Colonic mucosa (tissue), 4 donors: ENCODE measurements around the gene KCNA3. TPM values are rescaled to one million over a fixed set of nuclear protein-coding genes. Genes with fewer than 3 reads are reported as not detected.

Experiments used
- DNase-seq: peaks from one replicate; pipeline ENCODE4 v3.0.0-alpha.2; 2020
- H3K27ac ChIP-seq: fragments of 200-600 bp; one replicate; pipeline ENCODE4 v1.8.0; 2021
- H3K27me3 ChIP-seq: fragments of 200-600 bp; one replicate; pipeline ENCODE4 v1.8.0; 2021
- H3K36me3 ChIP-seq: fragments of 200-600 bp; one replicate; pipeline ENCODE4 v1.8.0; 2021
- H3K4me1 ChIP-seq: fragments of 200-600 bp; one replicate; pipeline ENCODE4 v1.8.0; 2021; ENCODE audit warnings: mild to moderate bottlenecking
- H3K4me3 ChIP-seq: fragments of 200-600 bp; one replicate; pipeline ENCODE4 v1.8.0; 2021
- H3K9ac ChIP-seq, 2 donors: one replicate each; pipeline ENCODE4 v1.7.0; 2013; ENCODE audit warnings: control low read depth in 2 of 2, low read depth in 2 of 2, low read length in 2 of 2
- H3K9me3 ChIP-seq: fragments of 200-600 bp; one replicate; pipeline ENCODE4 v1.8.0; 2021
- intact Hi-C: fragments of 100-400 bp; cut with DNase I; formaldehyde crosslinking; loops from one replicate; pipeline ENCODE4 v1.14.1; 2022
- total RNA-seq, 2 donors: library from RNA; stranded (reverse); fragmentation: NEBNext Ultra II Directional in 1 of 2; extraction: Animal tissue kit (Norgen Biotek cat#: 25700) in 1 of 2; gene quantifications; one replicate each; pipeline ENCODE4 v1.2.1, GENCODE V29; 2021
- TF ChIP-seq, protein P1 (sequence below): fragments of 200-600 bp; IDR thresholded peaks from one replicate; pipeline ENCODE4 v1.8.0; 2022; ENCODE audit warnings: antibody characterized with exemption, mild to moderate bottlenecking
- donor health status: healthy.
- donor health status: DM: no; HTN: no; CAD: no.
- donor health status: DM: no; HTN: no; CAD: no.

KCNA3 gene
- total RNA-seq, 2 donors from 2014 or later, result 0.93 to 1.4 TPM

GRCh38 chr1:110643879-110644472 is 30.8 kb downstream of the KCNA3 start:
- TF ChIP-seq, protein P1, sequence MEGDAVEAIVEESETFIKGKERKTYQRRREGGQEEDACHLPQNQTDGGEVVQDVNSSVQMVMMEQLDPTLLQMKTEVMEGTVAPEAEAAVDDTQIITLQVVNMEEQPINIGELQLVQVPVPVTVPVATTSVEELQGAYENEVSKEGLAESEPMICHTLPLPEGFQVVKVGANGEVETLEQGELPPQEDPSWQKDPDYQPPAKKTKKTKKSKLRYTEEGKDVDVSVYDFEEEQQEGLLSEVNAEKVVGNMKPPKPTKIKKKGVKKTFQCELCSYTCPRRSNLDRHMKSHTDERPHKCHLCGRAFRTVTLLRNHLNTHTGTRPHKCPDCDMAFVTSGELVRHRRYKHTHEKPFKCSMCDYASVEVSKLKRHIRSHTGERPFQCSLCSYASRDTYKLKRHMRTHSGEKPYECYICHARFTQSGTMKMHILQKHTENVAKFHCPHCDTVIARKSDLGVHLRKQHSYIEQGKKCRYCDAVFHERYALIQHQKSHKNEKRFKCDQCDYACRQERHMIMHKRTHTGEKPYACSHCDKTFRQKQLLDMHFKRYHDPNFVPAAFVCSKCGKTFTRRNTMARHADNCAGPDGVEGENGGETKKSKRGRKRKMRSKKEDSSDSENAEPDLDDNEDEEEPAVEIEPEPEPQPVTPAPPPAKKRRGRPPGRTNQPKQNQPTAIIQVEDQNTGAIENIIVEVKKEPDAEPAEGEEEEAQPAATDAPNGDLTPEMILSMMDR, result no peak
- Histone ChIP-seq H3K27me3 (no peaks in the 10 kb centered on the region), H3K27ac (no peak overlapping the region), H3K9me3 (no peaks in the 10 kb centered on the region), H3K4me1 (no peaks in the 10 kb centered on the region), H3K36me3 (no peaks in the 10 kb centered on the region), H3K9ac (no peak overlapping the region), H3K4me3 (no peak overlapping the region)
- intact Hi-C loops, result no loop called here
- no peak for DNase-seq

- Histone ChIP-seq H3K36me3 (no peaks in the 10 kb centered on the region), H3K9ac (no peak overlapping the region), H3K4me1 (no peaks in the 10 kb centered on the region), H3K27ac (no peak overlapping the region), H3K4me3 (no peak overlapping the region), H3K9me3 (no peaks in the 10 kb centered on the region), H3K27me3 (no peaks in the 10 kb centered on the region)
- DNase-seq, result no peak
- intact Hi-C loops, result no loop called here
- TF ChIP-seq, protein P1, result no peak
Observed at GRCh38 chr1:110639724-110640386, 34.9 kb downstream of the KCNA3 start.

- no peak for DNase-seq
- intact Hi-C loops, result no loop called here
- Histone ChIP-seq H3K36me3 (no peaks in the 10 kb centered on the region), H3K4me1 (no peaks in the 10 kb centered on the region), H3K27ac (no peak overlapping the region), H3K9me3 (no peaks in the 10 kb centered on the region), H3K9ac (no peak overlapping the region), H3K4me3 (no peak overlapping the region), H3K27me3 (no peaks in the 10 kb centered on the region)
- TF ChIP-seq, protein P1, result no peak
Observed at GRCh38 chr1:110638556-110638955, 36.2 kb downstream of the KCNA3 start.

DNA sequence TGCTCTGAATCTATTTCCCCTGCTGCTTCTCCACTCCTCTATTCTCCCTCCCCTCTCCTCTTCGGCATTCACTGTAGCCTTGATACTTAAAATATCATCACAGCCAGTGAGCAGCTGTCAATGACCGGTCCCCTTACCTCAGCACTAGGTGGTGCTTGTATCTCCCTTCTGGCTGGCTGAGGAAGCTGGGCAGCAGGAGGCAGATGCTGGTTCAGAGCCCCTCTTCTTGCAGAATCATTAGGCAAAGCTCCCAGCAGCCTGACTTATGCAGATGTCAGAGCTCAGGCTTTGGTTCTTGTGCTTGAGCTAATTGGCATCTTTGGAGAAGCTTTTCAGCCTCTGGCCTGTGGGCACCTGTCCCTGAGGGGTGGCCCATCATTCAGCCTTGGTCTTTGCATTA is 36.7 kb downstream of the KCNA3 start:
- DNase-seq, result no peak
- Histone ChIP-seq H3K9me3 (no peaks in the 10 kb centered on the region), H3K27ac (no peak overlapping the region), H3K36me3 (no peaks in the 10 kb centered on the region), H3K27me3 (no peaks in the 10 kb centered on the region), H3K4me3 (no peak overlapping the region), H3K4me1 (no peaks in the 10 kb centered on the region), H3K9ac (no peak overlapping the region)
- TF ChIP-seq, protein P1, result no peak
- intact Hi-C loops, result no loop called here

DNA sequence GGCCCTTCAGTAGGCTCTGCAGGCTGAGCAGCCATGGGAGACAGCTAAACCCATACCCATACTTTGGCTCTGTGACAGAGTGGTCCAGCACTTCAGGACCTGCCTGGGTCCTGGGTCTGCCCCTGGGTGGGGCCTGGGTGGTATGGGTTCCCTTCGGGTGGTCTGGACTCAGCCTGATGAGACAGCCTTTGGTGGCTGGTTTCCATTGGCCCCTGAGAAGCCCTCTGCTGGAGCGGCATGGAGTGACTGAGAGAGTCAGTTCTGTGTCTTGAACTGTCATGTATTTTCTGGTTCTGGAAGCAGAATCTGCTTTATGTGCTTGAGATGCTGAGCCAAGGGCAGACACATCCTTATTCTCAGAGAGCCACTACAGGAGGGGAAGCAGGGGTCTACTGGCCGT is 37.3 kb downstream of the KCNA3 start:
- no peak for DNase-seq
- Histone ChIP-seq H3K36me3 (no peaks in the 10 kb centered on the region), H3K4me1 (no peaks in the 10 kb centered on the region), H3K27me3 (no peaks in the 10 kb centered on the region), H3K9me3 (no peaks in the 10 kb centered on the region), H3K27ac (peak overlapping the region; percentile 9), H3K9ac (no peak overlapping the region), H3K4me3 (no peak overlapping the region)
- TF ChIP-seq, protein P1, result no peak
- intact Hi-C loops, result no loop called here
